Measurements from ENCODE around the gene GOLM1.
A peak's percentile ranks its signal among the peaks of the same experiment; 100 is the strongest.

GOLM1 gene

DNA sequence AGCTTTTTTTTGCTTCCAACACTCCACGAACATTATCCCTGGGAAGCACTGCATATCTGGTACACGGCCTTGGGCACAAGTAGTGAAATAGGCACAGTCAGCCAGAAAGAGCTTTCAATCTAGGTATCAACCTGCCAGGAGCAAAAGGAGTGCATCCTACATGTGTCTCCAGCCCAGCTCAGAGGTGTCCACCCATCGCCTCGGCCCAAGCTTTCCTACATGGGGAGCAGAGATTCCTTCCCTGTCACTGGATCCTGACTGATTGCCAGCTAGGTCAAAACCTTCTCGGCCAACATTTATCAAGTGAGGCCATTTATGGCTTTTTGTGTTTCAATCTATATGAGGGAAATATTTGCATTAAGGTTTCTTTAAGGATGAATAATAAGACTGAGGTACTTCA lies 55.8 kb downstream of the GOLM1 start:
- no peak for DNase-seq

DNA sequence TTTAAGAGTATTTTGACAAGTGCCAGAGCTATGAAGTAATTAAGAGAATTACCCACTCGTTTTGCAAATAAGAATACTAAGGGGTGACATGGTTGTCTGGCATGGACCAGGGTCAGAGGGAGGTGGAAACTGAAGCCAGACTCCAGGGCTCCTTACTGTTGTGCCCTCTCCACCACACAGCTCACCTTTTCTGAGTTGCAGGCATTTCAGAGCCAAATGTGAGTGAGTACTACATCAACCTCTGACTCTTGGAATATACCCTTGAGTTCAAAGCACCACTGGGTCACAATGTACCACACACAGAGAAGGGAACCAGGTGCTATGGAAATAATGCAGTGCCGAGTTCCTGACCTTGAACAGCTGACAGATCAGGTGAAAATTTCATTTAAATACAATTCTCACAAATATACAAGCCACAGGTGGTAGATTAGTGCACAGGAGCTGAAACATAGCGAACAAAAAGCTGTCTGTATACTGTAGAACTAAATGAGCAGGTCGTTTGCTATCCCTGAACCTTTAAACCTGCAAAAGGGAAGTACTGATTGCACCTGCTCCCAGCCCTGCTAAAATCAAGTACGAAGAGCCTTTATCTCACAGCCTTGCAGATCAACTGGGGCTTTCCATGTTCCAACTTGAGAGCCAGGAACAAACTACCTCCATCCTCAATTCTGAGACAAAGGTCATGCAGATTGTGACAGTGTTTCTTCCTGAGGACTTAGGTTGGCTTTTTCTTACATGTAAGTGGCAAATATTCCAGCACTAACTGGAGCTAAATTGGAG lies 57.0 kb downstream of the GOLM1 start:
- no peak for DNase-seq

DNA sequence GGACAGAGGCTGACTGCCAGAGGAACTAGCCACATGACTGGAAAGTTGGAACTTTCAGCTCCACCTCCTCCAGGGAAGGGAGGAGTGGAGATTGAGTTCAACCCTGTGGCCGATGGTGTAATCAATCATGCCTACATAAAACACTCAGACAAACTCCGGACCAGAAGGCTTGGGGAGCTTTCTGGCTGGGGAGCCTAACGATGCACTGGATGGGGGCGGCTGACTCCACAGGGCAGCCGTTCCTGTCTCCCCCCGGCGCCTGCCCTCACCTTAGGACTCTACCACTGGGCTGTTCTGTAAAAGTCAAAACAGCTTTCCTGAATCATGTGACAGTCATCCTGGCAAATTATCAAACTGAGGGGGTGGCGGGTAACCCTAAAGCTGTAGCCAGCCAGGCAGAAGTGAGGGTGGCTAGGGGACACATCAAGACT lies 58.0 kb downstream of the GOLM1 start:
- DNase-seq = no peak

DNA sequence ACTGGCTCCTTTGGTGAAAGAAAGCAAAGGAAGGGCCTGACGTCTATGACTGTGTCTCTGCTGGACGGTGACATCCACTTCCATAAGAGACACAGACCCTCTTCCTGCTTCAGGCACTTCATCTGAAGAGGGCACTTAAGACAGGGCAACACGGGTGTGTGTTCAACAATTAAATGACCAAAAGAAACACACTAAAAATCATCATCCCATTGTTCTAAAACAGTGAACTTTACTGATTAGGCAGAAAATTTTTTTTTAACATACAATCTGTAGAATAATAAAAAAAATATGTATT lies 58.5 kb downstream of the GOLM1 start:
- no peak for DNase-seq

DNA sequence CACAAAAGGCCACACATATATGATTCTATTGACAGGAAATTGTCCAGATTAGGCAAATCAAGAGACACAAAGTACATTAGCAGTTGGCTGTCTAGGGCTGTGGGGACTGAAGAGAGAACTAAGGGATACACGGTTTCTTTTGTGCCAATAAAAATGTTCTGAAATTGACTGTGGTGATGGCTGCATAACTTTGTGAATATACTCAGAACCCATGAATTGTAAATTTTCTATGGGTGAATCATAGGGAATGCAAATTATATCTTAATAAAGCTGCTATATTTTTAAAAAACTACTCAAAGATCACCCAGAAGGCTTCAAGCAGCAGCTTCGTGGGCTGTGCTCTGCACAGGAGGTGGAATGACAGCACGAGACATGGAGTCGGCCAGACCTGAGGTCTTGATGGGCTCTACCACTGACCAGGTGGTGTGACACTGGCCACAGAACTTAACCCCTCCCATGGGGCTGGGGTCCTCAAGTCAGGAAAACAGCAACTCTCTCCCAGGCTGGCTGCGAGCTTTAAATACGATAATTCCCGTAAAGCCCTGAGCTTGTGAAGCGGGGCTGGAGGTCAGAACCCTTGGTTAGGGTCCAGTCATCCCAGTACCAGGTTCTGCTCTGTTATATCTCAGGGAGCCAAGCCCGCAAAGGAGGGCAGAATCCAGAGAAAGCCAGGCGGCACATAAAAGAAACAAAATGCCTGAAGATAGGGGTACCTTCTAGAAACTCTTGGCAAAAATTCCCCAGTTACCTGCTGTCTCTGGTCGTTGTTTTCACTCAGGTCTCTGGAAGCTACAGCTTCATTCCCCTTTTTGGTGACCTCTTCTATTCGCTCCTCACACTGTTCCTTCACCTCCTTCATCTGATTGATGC lies 59.1 kb downstream of the GOLM1 start:
- DNase-seq = no peak

DNA sequence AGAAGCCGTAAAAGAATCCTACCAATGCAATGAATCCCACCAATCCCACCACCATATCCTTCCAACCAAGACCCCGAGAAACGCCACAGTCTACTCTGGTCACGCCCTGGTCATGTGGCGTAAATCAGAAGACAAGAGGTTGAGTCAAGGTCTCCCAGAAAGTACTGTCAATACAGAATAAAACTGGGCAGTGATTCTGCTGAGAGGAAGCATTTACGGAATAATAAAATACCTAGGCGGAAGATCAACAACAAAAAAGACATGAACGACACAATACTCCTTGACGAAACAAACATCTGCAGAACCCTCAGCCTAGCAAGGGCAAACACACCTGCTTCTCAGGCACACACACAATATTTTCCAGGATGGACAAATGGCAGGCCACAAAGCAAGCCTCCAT lies 62.8 kb downstream of the GOLM1 start:
- no peak for DNase-seq

DNA sequence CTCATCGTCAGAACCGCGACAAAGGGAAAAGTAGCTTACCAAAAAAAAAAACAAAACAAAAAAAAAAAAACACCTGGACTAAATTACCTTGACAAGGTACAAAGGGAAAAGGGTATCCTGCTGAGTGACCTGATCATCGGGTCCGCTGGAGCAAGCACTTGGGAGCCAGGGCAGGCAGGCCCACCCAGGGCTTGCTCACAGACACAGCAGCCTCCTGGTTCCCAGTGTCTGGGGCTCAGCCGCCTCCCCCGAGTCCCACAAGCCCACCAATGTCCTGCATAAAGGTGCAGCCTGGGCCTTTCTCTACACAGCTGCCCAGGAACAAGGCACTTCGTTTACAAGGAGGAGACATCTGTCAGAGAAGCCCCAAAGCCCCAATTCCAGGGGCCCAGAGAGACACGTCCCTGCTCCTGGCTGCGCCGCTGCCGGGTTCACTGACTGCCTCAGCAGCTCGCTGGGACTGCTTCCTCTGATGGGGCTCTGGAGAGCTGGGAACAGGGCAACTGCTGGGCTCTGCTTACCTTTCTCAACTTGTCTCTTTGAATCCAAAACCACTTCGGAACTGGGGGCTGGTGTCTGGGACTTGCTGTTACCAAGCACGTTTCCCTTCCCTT lies 63.4 kb downstream of the GOLM1 start:
- no peak for DNase-seq

DNA sequence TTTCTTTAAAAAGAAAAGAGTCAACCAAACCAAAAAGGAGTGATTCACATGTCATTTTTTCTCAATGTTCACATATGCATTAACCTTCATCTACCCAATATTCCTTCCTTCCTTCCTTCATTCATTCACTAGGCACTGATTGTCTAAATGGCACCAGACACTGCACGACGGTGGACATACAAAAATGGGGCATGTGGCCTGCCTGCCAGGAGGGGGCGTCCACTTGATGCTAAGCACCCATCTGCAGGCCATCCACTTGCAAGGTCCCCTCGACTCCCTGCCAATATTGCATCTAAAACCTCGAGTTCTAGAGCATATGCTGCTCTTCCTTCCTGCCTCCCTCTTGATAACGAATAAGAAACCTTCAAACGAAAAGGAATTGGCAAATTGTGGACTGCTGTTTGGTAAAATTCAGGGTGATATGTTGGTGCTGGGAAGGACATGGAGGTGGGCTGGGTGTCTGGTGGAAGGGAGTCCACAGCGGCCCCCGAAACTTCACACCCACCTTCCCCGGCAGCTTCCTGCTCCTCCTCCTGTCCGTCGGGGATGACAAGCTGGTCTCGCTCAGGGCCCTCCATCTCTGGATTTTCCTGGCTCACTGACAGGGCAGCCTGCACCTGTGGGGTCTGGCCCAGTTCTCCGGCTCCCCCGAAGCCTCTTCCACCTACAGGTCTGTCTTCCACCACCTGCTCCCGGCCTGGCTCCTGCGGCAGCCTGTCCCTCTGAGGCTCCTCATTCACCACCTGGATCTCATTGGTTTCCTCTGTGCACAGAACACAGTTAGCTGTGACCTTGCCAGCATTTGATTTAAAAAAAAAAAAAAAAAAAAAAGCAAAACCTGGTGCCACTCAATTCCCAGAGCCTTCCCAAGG lies 64.3 kb downstream of the GOLM1 start:
- no peak for DNase-seq

DNA sequence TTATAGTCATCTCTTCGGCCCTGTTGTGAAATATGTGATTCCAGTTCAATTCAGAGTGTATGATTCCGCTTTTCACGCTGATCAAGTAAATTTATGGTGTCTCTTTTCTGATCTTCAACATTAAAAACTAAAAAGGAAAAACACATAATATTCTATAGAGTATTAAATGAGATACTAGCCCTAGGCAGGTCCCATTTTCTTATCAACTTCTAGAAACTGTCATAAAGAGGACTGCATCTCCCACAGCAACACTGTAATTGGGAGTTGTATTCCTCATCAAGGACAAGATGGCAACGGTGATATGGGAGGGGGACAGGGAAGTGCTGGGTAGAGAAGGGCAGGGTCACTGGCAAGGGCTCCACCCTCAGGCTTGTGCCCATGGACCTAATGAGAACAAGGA lies 71.6 kb downstream of the GOLM1 start:
- DNase-seq = no peak

DNA sequence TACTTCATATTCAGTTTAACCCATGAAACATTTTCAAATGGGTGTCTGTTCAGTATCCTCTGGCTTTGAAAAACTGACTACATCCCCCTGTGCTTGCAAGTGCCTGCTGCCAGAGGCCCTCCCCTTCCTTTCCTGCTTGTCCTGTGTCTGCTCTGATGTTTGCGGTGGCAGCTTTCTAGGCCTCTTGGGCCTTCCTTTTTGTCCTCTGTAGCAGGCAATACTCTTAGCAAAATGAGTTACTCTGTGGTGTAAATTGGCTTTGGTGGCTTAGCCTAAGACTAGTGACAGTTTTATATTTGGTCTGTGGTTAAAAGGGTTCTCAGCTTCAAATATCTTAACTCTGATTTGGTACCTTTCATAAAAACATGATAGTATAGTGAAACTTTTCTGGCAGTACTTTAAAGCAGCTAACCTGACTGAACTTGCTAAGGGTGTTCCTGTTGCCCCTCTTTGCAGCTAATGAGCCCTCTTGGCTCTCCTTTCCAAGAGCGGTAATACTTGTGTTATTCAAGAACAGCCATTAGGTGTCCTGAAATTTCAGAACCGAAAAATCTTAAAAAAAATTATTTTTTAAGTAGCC lies 76.6 kb downstream of the GOLM1 start:
- no peak for DNase-seq

DNA sequence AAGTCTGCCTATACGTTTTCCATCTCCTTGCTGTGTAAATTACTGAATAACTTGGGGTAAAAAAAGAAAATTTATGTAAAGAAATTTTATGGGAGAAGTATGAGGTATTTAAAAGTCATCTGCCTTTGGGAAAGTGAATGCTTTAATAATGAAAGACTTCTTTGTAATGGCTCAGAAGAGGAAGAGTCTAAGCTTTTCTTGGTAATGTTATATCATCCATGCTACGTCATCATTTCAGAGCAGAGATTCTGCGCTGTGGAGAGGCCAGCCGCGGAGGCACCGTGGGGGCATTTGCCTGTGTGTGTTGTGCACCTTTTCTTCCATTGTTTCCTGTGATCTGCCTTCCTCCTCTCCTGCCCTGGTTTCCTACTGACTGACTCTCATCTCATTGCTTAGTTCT lies 78.2 kb downstream of the GOLM1 start:
- no peak for DNase-seq

DNA sequence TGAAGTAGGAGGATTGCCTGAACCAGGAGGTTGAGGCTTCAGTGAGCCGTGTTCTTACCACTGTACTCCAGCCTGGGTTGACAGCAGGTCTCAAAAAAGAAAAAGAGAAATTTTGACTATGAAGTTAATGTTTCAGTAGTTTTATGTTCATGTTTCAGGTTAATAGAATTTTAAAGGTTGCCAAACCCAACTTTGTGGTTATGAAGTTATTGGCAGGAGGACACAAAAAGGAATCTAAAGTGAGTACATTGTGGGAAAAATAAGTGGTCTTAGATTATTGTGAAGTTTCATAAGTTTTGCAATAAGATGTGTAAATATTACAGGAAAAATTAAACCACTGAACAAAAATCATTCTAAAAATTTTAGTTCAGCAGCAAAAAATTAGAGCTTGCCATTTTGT lies 78.6 kb downstream of the GOLM1 start:
- DNase-seq = no peak

DNA sequence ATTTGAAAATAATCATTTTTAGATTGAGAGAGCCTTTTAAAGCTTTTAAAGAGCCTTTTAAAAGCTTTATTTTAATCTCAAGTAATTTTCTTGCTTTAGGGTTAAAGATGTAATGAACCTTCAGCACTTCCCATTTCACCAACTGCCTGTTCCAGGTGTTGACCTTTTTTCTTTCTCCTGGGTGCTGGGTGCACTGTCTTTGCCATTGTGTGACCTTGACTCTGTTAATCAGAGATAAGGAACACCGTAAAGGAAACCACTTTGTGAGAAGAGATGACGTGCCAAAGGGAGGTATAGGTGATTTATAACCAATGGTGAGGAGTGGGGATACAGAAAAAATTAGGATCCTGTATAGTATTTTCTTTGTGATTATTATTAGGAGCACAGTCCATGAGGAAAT lies 90.2 kb downstream of the GOLM1 start:
- no peak for DNase-seq

DNA sequence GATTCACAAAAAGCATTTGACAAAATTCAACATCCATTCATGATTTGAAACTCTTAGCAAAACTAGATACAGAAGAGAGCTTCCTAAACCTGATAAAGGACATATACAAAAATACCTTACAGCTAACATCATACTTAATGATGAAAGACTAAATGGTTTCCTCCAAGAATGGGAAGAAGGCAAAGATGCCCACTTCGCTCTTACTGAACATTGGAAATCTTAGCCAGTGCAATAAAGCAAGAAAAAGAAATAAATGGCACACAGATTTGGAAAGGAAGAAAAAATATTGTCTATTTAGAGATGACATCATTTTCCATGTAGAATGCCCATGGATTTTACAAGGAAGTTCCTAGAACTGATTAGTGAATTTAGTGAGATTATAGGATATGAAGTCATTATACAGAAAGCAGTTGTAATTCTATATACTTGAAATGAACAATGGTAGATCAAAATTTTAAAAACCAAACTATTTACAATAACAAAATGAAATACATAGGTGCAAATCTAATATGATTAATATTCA lies 94.0 kb downstream of the GOLM1 start:
- no peak for DNase-seq

DNA sequence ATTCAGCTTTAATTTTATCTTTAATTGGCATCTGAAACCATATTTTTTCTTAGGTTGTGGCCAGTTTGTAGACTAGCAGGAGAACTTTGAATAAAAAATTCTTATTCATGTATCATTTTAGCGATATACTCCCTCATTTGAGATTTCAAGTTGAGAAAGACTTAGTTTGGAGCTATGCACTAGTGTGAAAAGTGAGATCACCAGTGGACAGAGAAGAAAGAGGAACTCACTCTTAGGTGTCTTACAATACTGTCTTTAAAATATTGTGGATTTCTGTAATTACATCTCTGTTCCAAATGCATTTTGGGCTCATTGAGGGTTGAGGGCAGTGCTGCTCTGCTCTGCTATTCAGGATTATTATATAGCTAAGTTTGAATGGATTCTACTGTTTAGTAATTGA lies 103.8 kb downstream of the GOLM1 start:
- no peak for DNase-seq

DNA sequence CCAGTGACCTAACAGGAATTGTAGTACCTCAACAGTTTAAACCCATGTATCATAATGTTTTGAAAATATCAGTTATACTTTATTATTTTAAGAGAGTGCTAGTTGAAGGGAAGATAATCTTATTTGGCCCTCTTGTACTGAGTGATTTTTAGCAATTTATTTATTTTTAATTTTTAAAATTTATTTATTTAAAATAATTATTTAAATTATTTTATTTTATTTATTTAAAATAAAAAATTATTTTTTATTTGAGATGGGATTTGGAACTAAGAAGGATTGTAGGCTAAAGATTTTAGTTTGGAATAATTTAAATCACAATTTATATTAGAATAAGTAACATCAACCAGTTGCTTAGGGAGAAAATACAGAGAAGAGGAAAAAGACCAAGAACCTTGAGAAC lies 104.3 kb downstream of the GOLM1 start:
- DNase-seq = no peak

DNA sequence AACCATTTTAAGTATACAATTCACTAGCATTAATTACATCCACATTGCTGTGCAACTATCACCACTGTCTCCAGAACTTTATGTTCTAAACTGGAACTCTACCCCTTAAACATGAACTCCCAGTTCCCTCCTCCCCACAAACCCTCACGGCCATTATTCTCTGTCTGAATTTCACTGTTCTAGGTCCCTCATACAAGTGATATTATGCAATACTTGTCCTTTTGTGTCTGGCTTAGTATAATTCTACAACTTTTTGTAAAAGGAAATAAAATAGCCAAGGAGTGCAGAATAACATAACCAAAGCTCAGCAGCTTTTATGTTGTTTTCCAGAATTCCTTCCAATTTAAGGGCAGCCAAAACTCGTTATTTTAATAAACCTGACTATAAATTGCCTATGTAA lies 105.2 kb downstream of the GOLM1 start:
- DNase-seq = no peak

DNA sequence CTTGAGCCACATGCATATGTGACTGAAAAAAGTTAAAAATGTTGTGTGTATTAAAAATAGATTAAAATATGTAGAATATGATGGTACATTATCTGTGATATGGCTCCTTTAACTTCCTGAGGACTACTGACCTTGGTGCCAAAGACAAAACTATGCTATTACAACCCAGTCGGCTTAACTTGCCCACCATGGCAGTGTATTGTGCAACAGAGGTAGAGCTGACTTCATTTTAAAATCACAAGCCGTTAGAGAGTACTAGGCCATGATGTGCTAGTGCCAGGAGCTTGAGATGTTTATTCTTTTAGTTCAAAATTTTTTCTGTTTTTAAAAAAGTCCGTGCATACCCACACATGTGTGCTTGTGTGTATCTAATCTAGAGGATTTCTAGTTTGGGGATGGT lies 112.1 kb downstream of the GOLM1 start:
- DNase-seq = no peak

DNA sequence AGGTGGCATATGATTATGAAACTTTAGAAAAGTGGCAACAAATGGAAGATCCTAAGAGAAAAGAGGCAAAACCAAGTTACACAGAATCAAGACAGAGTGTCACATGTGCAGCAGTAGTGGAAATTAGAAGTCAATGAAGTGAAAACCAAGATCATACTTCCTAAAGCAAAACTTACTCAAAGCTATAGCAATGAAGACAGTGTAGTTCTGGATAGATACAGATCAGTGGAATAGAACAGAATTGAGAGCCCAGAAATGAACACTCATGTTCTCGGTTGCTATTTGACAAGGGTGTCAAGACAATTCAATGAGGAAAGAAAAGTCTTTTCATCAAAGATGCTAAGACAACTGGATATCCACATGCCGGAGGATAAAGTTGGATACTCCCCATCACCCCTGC lies 114.9 kb downstream of the GOLM1 start:
- no peak for DNase-seq

DNA sequence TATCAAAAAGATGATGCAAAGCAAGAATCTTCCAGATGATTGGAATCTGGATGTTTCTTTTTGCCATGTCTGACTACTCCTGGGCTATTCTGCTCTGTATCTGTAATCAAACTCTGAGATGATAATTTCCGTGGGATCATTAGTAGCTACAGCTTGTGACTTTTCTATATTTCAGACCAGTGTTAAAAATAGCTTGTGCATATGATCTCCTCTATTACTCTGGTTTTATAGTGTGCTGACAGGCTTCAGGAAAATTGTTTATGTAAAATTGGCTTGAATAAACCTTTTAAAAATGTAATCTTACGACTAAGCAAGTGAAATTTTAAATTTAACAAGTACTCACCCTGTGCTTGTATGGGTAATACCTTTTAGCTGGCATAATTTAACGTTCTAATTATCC lies 118.0 kb downstream of the GOLM1 start:
- no peak for DNase-seq

DNA sequence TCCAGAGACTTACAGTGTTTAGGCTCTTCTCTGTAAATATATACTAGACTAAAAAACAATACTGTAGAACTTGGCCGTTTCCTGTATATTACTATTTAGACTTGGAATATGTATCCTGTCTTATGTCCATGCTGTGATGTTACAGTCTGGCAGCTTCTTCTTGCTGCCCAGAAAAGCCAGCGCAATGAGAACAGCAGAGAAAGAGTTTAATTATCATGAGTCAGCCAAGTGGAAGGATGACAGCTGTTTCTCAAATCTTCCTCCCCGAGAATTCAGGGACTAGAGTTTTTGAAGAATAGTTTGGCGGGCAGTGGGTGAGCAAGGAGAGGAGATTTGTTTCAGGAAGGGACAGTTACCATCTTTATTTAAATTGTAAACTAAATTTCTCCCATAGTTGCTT lies 120.9 kb downstream of the GOLM1 start:
- DNase-seq = peak; percentile 41

All from right forelimb (tissue), 1 donor.